ENCODE data around the gene DNAJB12.
"Not testable (repeated sequence)": the region's sequence is repeated elsewhere in the genome, so short reads cannot be mapped to it uniquely, and the experiment has no call there.

Gene DNAJB12

GRCh38 chr10:72310241-72310633, 44.5 kb downstream of the DNAJB12 start:
- Histone ChIP-seq H3K79me1 (replicated peaks; ENCODE audit: low read length, poor library complexity, severe bottlenecking) (no peaks in the 10 kb centered on the region), H2BK5ac (ENCODE audit: low read depth, low read length, poor library complexity, severe bottlenecking) (no peak overlapping the region), H3K27ac (ENCODE audit: low read length, poor library complexity, severe bottlenecking) (no peak overlapping the region), H2BK15ac (ENCODE audit: low read depth, poor library complexity, severe bottlenecking) (no peak overlapping the region), H2BK12ac (ENCODE audit: low read length in 2 of 2) (peak overlapping the region; percentile 89 to 90), H3K36me3 (ENCODE audit: control insufficient read depth in 1 of 2, insufficient read depth in 2 of 2, low read depth in 1 of 2, low read length in 2 of 2) (no peaks in the 10 kb centered on the region), H3K27me3 (ENCODE audit: control insufficient read depth in 1 of 2, insufficient read depth in 1 of 2, low read length in 2 of 2) (no peaks in the 10 kb centered on the region), H3K9me3 (ENCODE audit: control insufficient read depth, low read length) (no peaks in the 10 kb centered on the region), H4K91ac (ENCODE audit: low read length) (peak overlapping the region; percentile 96), H3K4me1 (ENCODE audit: control insufficient read depth, insufficient read depth, low read depth, low read length) (peaks cover 20% of the 10 kb centered on the region), H3K23ac (ENCODE audit: low read length in 2 of 2) (no peak overlapping the region), H4K8ac (ENCODE audit: low read length) (peak overlapping the region; percentile 76), H3K9ac (ENCODE audit: low read length) (no peak overlapping the region), H2AFZ (ENCODE audit: low read depth, low read length) (no peak overlapping the region), H3K4me3 (ENCODE audit: insufficient read depth in 1 of 2, low read depth in 1 of 2, low read length in 2 of 2) (no peak overlapping the region), H3K18ac (ENCODE audit: low read depth in 1 of 2, low read length in 2 of 2) (peak overlapping the region; percentile 91 to 93), H2AK5ac (ENCODE audit: low read length, severe bottlenecking) (no peak overlapping the region), H3K4ac (ENCODE audit: low read depth in 1 of 2, low read length in 2 of 2) (peak overlapping the region in 1 of 2 experiments; percentile 57), H3K14ac (ENCODE audit: low read length in 2 of 2) (peak overlapping the region in 1 of 2 experiments; percentile 11), H2BK120ac (ENCODE audit: low read depth, low read length) (peak overlapping the region; percentile 80), H3K4me2 (ENCODE audit: low read length, poor library complexity, severe bottlenecking) (no peak overlapping the region)
- 67% methylated on average over 11 of the region's 11 CpGs for WGBS
- DNase-seq: no peak

- H3K9ac ChIP-seq (ENCODE audit: low read length): peak overlapping the region; percentile 55
- H3K27me3 ChIP-seq (ENCODE audit: control insufficient read depth in 1 of 2, insufficient read depth in 1 of 2, low read length in 2 of 2): no peaks in the 10 kb centered on the region
- 91% methylated on average over 21 of the region's 21 CpGs for WGBS
- no peak overlapping the region for H3K27ac ChIP-seq (ENCODE audit: low read length, poor library complexity, severe bottlenecking)
- peaks cover 20% of the 10 kb centered on the region for H3K4me1 ChIP-seq (ENCODE audit: control insufficient read depth, insufficient read depth, low read depth, low read length)
- peak overlapping the region; percentile 20 for H4K8ac ChIP-seq (ENCODE audit: low read length)
- no peak overlapping the region for H2AK5ac ChIP-seq (ENCODE audit: low read length, severe bottlenecking)
- H4K91ac ChIP-seq (ENCODE audit: low read length): peak overlapping the region; percentile 65
- H2AFZ ChIP-seq (ENCODE audit: low read depth, low read length): no peak overlapping the region
- H3K14ac ChIP-seq (ENCODE audit: low read length in 2 of 2): peak overlapping the region in 1 of 2 experiments; percentile 19
- no peak overlapping the region for H3K4me2 ChIP-seq (ENCODE audit: low read length, poor library complexity, severe bottlenecking)
- H3K79me1 ChIP-seq (replicated peaks; ENCODE audit: low read length, poor library complexity, severe bottlenecking): no peaks in the 10 kb centered on the region
- H3K4ac ChIP-seq (ENCODE audit: low read depth in 1 of 2, low read length in 2 of 2): peak overlapping the region in 1 of 2 experiments; percentile 50
- H2BK15ac ChIP-seq (ENCODE audit: low read depth, poor library complexity, severe bottlenecking): peak overlapping the region; percentile 55
- peak overlapping the region; percentile 92 to 95 for H3K18ac ChIP-seq (ENCODE audit: low read depth in 1 of 2, low read length in 2 of 2)
- peak overlapping the region in 1 of 2 experiments; percentile 10 for H3K23ac ChIP-seq (ENCODE audit: low read length in 2 of 2)
- H2BK5ac ChIP-seq (ENCODE audit: low read depth, low read length, poor library complexity, severe bottlenecking): no peak overlapping the region
- DNase-seq: no peak
- H3K4me3 ChIP-seq (ENCODE audit: insufficient read depth in 1 of 2, low read depth in 1 of 2, low read length in 2 of 2): no peak overlapping the region
- H2BK120ac ChIP-seq (ENCODE audit: low read depth, low read length): peak overlapping the region; percentile 80
- peak overlapping the region; percentile 83 to 94 for H2BK12ac ChIP-seq (ENCODE audit: low read length in 2 of 2)
- no peaks in the 10 kb centered on the region for H3K36me3 ChIP-seq (ENCODE audit: control insufficient read depth in 1 of 2, insufficient read depth in 2 of 2, low read depth in 1 of 2, low read length in 2 of 2)
- no peaks in the 10 kb centered on the region for H3K9me3 ChIP-seq (ENCODE audit: control insufficient read depth, low read length)
Measured at GRCh38 chr10:72309290-72310240, 45.2 kb downstream of the DNAJB12 start.

- Histone ChIP-seq H3K79me1 (replicated peaks; ENCODE audit: low read length, poor library complexity, severe bottlenecking) (no peaks in the 10 kb centered on the region), H2BK12ac (ENCODE audit: low read length in 2 of 2) (peak overlapping the region; percentile 6 to 94), H3K14ac (ENCODE audit: low read length in 2 of 2) (peak overlapping the region in 1 of 2 experiments; percentile 39), H3K4ac (ENCODE audit: low read depth in 1 of 2, low read length in 2 of 2) (peak overlapping the region; percentile 50 to 91), H2BK5ac (ENCODE audit: low read depth, low read length, poor library complexity, severe bottlenecking) (no peak overlapping the region), H2AK5ac (ENCODE audit: low read length, severe bottlenecking) (peak overlapping the region; percentile 13), H3K27ac (ENCODE audit: low read length, poor library complexity, severe bottlenecking) (no peak overlapping the region), H2BK15ac (ENCODE audit: low read depth, poor library complexity, severe bottlenecking) (peak overlapping the region; percentile 71), H2BK120ac (ENCODE audit: low read depth, low read length) (peak overlapping the region; percentile 94), H3K18ac (ENCODE audit: low read depth in 1 of 2, low read length in 2 of 2) (peak overlapping the region; percentile 92 to 95), H3K4me2 (ENCODE audit: low read length, poor library complexity, severe bottlenecking) (no peak overlapping the region), H3K27me3 (ENCODE audit: control insufficient read depth in 1 of 2, insufficient read depth in 1 of 2, low read length in 2 of 2) (no peaks in the 10 kb centered on the region), H2AFZ (ENCODE audit: low read depth, low read length) (no peak overlapping the region), H3K4me1 (ENCODE audit: control insufficient read depth, insufficient read depth, low read depth, low read length) (peaks cover 20% of the 10 kb centered on the region), H3K9ac (ENCODE audit: low read length) (peak overlapping the region; percentile 55), H4K8ac (ENCODE audit: low read length) (peak overlapping the region; percentile 95), H3K23ac (ENCODE audit: low read length in 2 of 2) (no peak overlapping the region), H3K4me3 (ENCODE audit: insufficient read depth in 1 of 2, low read depth in 1 of 2, low read length in 2 of 2) (no peak overlapping the region), H3K9me3 (ENCODE audit: control insufficient read depth, low read length) (no peaks in the 10 kb centered on the region), H3K36me3 (ENCODE audit: control insufficient read depth in 1 of 2, insufficient read depth in 2 of 2, low read depth in 1 of 2, low read length in 2 of 2) (no peaks in the 10 kb centered on the region), H4K91ac (ENCODE audit: low read length) (peak overlapping the region; percentile 96)
- 51% methylated on average over 7 of the region's 7 CpGs for WGBS
- DNase-seq: peak; percentile 93
Measured at GRCh38 chr10:72308320-72308987, 46.3 kb downstream of the DNAJB12 start.

GRCh38 chr10:72307711-72308110, 47.0 kb downstream of the DNAJB12 start:
- H3K23ac ChIP-seq (ENCODE audit: low read length in 2 of 2); H3K27ac ChIP-seq (ENCODE audit: low read length, poor library complexity, severe bottlenecking); H2AFZ ChIP-seq (ENCODE audit: low read depth, low read length); H2BK120ac ChIP-seq (ENCODE audit: low read depth, low read length); H3K79me1 ChIP-seq (replicated peaks; ENCODE audit: low read length, poor library complexity, severe bottlenecking); H3K4me2 ChIP-seq (ENCODE audit: low read length, poor library complexity, severe bottlenecking); H4K91ac ChIP-seq (ENCODE audit: low read length); H4K8ac ChIP-seq (ENCODE audit: low read length); H3K9me3 ChIP-seq (ENCODE audit: control insufficient read depth, low read length); H3K27me3 ChIP-seq (ENCODE audit: control insufficient read depth in 1 of 2, insufficient read depth in 1 of 2, low read length in 2 of 2); H3K4me3 ChIP-seq (ENCODE audit: insufficient read depth in 1 of 2, low read depth in 1 of 2, low read length in 2 of 2); H2BK5ac ChIP-seq (ENCODE audit: low read depth, low read length, poor library complexity, severe bottlenecking); H2BK15ac ChIP-seq (ENCODE audit: low read depth, poor library complexity, severe bottlenecking); H3K14ac ChIP-seq (ENCODE audit: low read length in 2 of 2); H3K36me3 ChIP-seq (ENCODE audit: control insufficient read depth in 1 of 2, insufficient read depth in 2 of 2, low read depth in 1 of 2, low read length in 2 of 2); H2AK5ac ChIP-seq (ENCODE audit: low read length, severe bottlenecking); DNase-seq: not testable (repeated sequence)
- WGBS: 97% methylated on average over 6 of the region's 7 CpGs
- peak overlapping the region; percentile 55 for H3K9ac ChIP-seq (ENCODE audit: low read length)
- peak overlapping the region in 1 of 2 experiments; percentile 79 for H3K4ac ChIP-seq (ENCODE audit: low read depth in 1 of 2, low read length in 2 of 2)
- H3K18ac ChIP-seq (ENCODE audit: low read depth in 1 of 2, low read length in 2 of 2): peak overlapping the region in 1 of 2 experiments; percentile 80
- H2BK12ac ChIP-seq (ENCODE audit: low read length in 2 of 2): peak overlapping the region; percentile 64 to 75
- peaks cover 20% of the 10 kb centered on the region for H3K4me1 ChIP-seq (ENCODE audit: control insufficient read depth, insufficient read depth, low read depth, low read length)
